Central memory CD4-positive, alpha-beta T cell (primary cell): ENCODE results near the gene DNASE1.
"Not testable (repeated sequence)": the region's sequence is repeated elsewhere in the genome, so short reads cannot be mapped to it uniquely, and the experiment has no call there.

Experiments
- DNase-seq: peaks from one replicate; pipeline ENCODE4 v3.0.0; 2022
- total RNA-seq, 3 experiments: gene quantifications; one replicate each; lab custom pipeline; 2026; lab: John Stamatoyannopoulos, UW

Gene DNASE1, protein sequence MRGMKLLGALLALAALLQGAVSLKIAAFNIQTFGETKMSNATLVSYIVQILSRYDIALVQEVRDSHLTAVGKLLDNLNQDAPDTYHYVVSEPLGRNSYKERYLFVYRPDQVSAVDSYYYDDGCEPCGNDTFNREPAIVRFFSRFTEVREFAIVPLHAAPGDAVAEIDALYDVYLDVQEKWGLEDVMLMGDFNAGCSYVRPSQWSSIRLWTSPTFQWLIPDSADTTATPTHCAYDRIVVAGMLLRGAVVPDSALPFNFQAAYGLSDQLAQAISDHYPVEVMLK
- total RNA-seq, result 8.1 to 72.7 (median 62.6) reads per million in 3 experiments

- DNase-seq, result peak; percentile 30
Observed at GRCh38 chr16:3654249-3654991, at the start of gene DNASE1. Gene DNASE1 (plus strand): TSS chr16:3654691. CDS start chr16:3655374, 683 bp downstream.

DNA sequence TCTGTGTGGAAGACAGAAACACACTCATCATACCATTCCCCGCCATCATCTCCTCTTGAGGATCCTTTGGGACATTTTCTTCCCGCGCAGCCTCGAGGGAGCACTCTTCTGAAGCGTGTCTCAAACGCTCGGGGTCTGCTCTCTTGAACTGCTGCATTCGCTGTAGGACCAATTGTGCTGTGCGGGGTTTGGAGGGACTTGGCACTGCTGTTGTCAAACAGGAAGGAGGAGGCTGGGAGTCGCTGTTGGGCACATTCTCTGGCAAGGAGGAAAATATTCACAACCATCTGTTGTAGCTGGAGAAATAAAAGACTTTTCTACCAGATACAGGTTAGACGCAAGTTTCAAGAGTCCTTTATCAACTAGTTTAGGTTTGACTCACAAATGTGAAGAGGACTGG lies 48.0 kb upstream of the DNASE1 start:
- no peak for DNase-seq

- no peak for DNase-seq
Observed at GRCh38 chr16:3607161-3607560, 47.3 kb upstream of the DNASE1 start.

DNA sequence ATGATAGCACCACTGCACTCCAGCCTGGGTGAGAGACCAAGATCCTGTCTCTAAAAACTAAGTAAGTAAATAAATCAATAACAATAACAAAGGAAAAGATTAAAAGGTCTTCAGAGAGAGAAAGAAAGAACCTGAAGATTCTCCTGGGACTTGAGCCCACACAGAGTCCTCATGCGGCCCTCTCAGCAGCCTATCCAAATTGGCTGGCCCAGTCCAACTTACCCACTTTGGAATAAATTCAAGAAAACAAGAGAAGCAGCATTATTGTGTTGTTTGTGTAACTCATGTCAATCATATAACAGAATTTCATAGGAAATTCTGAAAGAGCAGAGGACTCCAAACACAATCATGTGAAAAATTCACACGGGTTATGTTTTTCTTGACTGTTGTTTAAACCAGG lies 46.9 kb upstream of the DNASE1 start:
- DNase-seq, result no peak

- no peak for DNase-seq
Observed at GRCh38 chr16:3608069-3608468, 46.4 kb upstream of the DNASE1 start.

- not testable (repeated sequence) for DNase-seq
Observed at GRCh38 chr16:3608976-3609375, 45.5 kb upstream of the DNASE1 start.

DNA sequence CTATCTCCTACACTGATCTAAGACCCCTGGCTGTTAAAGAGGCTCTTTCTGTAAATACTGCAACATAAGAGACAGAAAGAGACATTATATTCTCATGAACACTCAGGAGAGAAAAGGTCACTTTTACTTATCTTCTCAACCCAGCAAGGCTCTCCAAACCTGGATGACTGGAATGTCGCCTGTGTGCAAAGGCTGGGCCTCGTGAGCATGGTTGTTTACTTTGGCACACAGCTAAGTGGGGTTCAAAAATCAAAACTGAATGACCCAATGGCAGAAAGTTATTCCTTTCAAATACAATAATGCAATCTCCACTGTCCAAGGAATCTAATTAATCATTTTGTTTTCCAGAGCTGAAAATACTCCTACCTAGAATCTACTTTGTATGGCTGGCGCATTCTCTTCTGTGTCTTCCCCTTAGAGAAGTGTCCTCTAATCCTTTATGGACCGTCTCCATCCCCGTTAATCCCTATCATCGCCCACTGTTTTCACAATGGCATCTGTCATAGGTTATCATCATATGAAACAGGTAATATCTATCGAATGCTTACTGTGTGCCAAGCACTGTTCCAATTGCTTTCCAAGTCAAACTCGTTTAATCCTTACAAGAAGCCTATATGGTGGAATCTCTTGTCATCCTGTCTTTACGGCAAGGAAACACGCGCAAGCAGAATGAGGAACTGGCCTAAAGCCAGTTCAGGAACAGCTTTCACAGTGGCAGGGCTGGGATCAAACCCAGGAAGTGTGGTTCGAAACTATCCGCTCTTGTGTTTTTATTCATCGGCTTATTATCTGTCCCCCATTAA lies 44.4 kb upstream of the DNASE1 start:
- DNase-seq, result no peak

- no peak for DNase-seq
Observed at GRCh38 chr16:3610698-3611145, 43.8 kb upstream of the DNASE1 start.

GRCh38 chr16:3611146-3611975 lies 43.1 kb upstream of the DNASE1 start, which contains the start of gene SLX4:
Gene SLX4 (minus strand): TSS chr16:3611606. CDS start chr16:3608964, 2,642 bp downstream.
- peak; percentile 94 for DNase-seq

DNA sequence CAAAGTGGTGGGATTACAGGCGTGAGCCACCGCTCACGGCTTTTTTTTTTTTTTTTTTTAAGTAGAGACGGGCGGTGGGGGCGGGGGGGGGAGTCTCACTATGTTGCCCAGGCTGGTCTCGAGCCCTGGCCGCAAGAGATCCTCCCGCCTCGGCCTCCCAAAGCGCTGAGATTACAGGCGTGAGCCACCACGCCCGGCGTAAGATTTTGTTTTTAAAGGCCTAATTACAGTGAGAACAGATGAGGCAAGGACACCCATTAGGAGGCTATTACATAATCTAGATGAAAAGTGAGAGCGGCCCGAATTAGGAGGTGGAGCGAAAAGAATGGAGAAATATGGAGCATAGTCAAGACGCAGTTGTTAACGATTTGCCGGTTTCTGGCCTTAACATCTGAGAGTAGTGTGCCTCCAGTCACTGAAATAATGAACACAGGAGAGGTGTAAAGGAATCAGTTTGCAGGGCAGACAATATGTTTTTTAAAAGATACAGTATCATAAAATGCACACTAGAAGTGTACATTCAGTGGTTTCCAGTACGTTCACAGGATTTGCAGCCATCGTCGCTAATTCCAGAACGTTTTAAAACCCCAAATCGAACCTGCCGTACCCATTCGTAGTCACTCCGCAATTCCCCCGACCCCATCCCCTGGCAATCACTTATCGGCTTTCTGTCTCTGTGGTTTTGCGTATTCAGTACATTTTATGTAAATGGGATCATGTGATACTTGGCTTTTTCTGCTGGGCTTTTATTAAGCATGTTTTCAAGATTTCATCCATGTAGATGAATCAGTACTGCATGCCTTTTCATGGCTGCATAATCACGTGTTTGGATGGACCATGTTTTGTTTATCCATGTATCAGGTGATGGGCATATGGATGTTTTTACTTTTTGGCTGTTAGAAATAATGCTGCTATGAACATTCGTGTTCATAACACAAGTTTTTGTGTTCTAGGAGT lies 41.7 kb upstream of the DNASE1 start:
- no peak for DNase-seq

DNA sequence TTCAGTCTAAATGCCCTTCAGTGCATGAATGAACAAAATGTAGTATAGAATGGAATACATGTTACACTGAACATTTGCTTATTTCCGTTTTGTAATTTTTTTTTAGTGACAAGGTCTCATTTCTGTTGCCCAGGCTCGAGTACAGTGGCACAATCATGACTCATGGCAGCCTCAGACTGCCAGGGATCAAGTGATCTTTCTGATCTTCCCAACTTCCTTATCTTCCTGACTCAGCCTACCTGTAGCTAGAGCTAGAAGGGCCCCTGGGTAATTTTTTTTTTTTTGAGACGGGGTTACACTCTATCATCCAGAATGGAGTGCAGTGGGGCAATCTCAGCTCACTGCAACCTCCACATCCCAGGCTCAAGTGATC lies 35.7 kb upstream of the DNASE1 start:
- DNase-seq, result no peak

DNA sequence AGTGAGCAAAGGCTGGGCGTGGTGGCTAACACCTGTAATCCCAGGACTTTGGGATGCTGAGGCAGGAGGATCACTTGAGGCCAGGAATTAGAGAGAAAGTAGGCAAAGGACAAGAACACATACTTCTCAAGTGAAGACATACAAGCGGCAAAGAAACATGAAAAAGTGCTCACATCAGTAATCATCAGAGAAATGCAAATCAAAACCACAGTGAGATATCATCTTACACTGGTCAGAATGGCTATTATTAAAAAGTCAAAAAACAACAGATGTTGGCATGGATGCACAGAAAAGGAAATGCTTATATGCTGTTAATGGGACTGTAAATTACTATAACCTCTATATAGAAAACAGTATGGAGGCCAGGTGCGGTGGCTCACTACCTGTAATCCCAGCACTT lies 30.8 kb upstream of the DNASE1 start:
- no peak for DNase-seq

- no peak for DNase-seq
Observed at GRCh38 chr16:3625331-3625730, 29.2 kb upstream of the DNASE1 start.

DNA sequence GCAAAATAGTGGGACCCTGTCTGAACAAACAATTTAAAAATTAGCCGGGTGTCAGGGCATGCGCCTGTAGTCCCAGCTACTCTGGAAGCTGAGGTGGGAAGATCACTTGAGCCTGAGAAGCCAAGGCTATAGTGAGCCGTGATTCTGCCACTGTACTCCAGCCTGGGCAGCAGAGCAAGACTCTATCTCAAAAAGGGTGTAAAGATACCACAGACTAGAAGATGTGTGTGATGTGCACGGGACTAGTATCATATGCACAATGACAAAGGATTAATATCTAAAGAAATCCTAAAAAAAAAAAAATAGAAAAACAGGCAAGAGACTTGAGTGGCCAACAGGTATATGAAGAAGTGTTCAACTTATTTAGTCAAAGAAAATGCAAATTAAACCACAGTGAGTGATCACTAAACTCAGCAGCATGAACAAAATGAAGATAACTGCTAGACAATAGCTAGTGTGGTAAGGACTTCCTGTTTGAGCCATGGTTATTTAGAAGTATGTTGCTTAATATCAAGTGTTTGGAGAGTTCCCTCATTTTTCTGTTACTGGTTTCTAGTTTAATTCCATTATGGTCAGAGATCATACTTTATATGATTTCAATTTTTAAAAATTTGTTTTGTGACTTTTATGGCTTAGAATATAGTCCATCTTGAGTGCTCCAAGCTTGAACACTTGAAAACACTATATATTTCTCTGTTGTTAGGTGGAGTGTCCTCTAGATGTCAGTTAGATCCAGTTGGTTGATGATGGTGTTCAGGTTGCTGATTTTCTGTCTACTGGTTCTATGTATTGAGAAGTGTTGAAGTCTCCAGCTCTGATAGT lies 28.4 kb upstream of the DNASE1 start:
- peak; percentile 18 for DNase-seq

GRCh38 chr16:3637371-3637923 lies 17.0 kb upstream of the DNASE1 start:
- no peak for DNase-seq

GRCh38 chr16:3638916-3639644 lies 15.4 kb upstream of the DNASE1 start:
- DNase-seq, result no peak

DNA sequence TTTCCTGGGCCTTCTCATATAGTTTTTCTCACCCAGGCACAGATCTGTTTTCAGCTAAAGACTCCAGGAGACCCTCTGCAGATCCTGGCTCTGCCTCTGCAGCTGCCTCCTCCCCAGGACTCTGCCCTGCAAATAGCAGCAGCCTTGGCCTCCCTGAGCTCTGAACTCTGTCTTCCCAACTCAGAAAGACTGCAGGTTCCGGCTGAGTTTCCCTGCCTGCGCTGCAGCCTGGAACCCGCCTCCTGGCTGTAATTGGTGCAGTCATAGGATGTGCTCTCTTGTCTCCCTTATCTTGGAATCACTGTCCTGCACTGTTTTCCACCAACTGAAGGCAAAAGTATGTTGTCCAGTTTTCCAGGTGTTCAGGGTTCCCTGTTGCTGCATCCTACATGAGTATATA lies 14.3 kb upstream of the DNASE1 start:
- DNase-seq, result no peak

GRCh38 chr16:3640632-3641501 lies 13.6 kb upstream of the DNASE1 start:
- no peak for DNase-seq
